Stimulated activated CD4-positive, alpha-beta T cell treated with anti-CD3 and anti-CD28 coated beads, Interleukin-4, amount 100 ng/mL, for 4 hours (primary cell): ENCODE data around the gene SERPIND1.

ENCODE experiments used
- DNase-seq, 2 experiments: peaks; one replicate each; pipeline ENCODE4 v3.0.0-alpha.2; 2020

Gene SERPIND1

GRCh38 chr22:20776624-20777405 lies 2.9 kb downstream of the SERPIND1 start:
- no peak for DNase-seq

- DNase-seq, result no peak
These were observed 3.7 kb downstream of the SERPIND1 start for GRCh38 chr22:20777420-20778177.

- DNase-seq, result no peak
These were observed 5.3 kb downstream of the SERPIND1 start for GRCh38 chr22:20779014-20779817.

GRCh38 chr22:20779818-20780158 lies 5.9 kb downstream of the SERPIND1 start:
- DNase-seq, result no peak

- DNase-seq, result no peak
These were observed 7.5 kb downstream of the SERPIND1 start for GRCh38 chr22:20781272-20781990.

- no peak for DNase-seq
These were observed 8.2 kb downstream of the SERPIND1 start for GRCh38 chr22:20782083-20782482.

- DNase-seq, result no peak
These were observed 8.8 kb downstream of the SERPIND1 start for GRCh38 chr22:20782596-20783299.

- no peak for DNase-seq
These were observed 9.4 kb downstream of the SERPIND1 start for GRCh38 chr22:20783300-20783673.

- DNase-seq, result peak; percentile 20 to 31
These were observed 10.2 kb downstream of the SERPIND1 start for GRCh38 chr22:20783844-20784723.

- DNase-seq, result no peak
These were observed 11.5 kb downstream of the SERPIND1 start for GRCh38 chr22:20785415-20785814.

- DNase-seq, result no peak
These were observed 12.1 kb downstream of the SERPIND1 start for GRCh38 chr22:20786048-20786447.

GRCh38 chr22:20786536-20786979 lies 12.6 kb downstream of the SERPIND1 start:
- no peak for DNase-seq

- DNase-seq, result no peak
These were observed 13.3 kb downstream of the SERPIND1 start for GRCh38 chr22:20787223-20787622.

GRCh38 chr22:20787746-20788626 lies 14.1 kb downstream of the SERPIND1 start:
- no peak for DNase-seq

GRCh38 chr22:20788627-20789344 lies 14.9 kb downstream of the SERPIND1 start:
- DNase-seq, result no peak

- no peak for DNase-seq
These were observed 18.5 kb downstream of the SERPIND1 start for GRCh38 chr22:20792221-20792965.

GRCh38 chr22:20792966-20793728 lies 19.2 kb downstream of the SERPIND1 start:
- DNase-seq, result no peak
